Mucosa of stomach (tissue), 1 donor: ENCODE results near the gene KCNC3.
"Not testable (repeated sequence)": the region's sequence is repeated elsewhere in the genome, so short reads cannot be mapped to it uniquely, and the experiment has no call there.

Experiments
- H3K27me3 ChIP-seq: one replicate; pipeline ENCODE4 v1.7.0; 2013; ENCODE audit warnings: mild to moderate bottlenecking, low read length; ENCODE audit not compliant: control insufficient read depth, insufficient read depth
- H3K36me3 ChIP-seq: one replicate; pipeline ENCODE4 v1.7.0; 2013; ENCODE audit warnings: low read length; ENCODE audit not compliant: control insufficient read depth, insufficient read depth
- H3K4me1 ChIP-seq: one replicate; pipeline ENCODE4 v1.7.0; 2013; ENCODE audit warnings: mild to moderate bottlenecking, low read length; ENCODE audit not compliant: control insufficient read depth, insufficient read depth
- H3K4me3 ChIP-seq: one replicate; pipeline ENCODE4 v1.7.0; 2013; ENCODE audit warnings: low read length
- H3K9ac ChIP-seq: one replicate; pipeline ENCODE4 v1.7.0; 2013; ENCODE audit warnings: mild to moderate bottlenecking, low read length, moderate library complexity
- H3K9me3 ChIP-seq: one replicate; pipeline ENCODE4 v1.7.0; 2013; ENCODE audit warnings: mild to moderate bottlenecking, low read length, moderate library complexity; ENCODE audit not compliant: control insufficient read depth
- donor health status: Pancreatic carcinoma.

Gene KCNC3

GRCh38 chr19:50362030-50362412 is 32.8 kb upstream of the KCNC3 start:
- Histone ChIP-seq H3K27me3 (peaks cover 6% of the 10 kb centered on the region), H3K36me3 (no peaks in the 10 kb centered on the region), H3K4me1 (peaks cover 3% of the 10 kb centered on the region), H3K9me3 (no peaks in the 10 kb centered on the region), H3K9ac (no peak overlapping the region), H3K4me3 (no peak overlapping the region)

DNA sequence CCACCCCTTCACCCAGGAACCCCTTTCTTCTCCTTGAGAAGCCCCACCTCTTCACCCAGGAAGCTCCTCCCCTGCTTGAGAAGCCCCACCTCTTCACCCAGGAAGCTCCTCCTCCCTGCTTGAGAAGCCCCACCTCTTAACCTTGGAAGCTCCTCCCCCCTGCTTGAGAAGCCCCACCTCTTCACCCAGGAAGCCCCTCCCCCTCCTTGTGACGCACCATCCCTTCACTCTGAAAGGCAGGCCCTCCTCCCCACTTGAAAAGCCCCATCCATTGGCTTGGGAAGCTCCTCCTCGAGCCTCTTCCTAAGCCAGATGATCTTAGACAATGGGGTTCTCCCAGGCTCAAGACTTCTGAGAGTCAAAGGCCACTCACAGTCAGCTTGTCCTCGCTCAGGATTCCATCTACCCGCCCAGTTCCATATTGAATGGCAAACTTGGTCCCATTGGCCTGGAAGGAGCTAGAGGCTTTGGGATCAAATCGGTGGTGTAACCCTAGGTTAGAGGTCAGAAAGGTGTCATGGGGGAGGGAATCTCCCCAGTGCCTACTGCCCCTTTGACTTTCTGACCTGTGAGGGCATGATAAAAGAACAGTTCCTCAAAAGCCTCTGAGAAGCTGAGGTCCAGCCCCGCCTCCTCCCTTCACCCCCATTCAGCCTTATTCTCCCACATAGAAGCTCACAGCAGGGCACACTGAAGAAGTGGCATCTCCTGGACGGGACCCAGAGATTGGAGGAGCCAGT is 32.3 kb upstream of the KCNC3 start:
- Histone ChIP-seq H3K4me3 (no peak overlapping the region), H3K9me3 (no peaks in the 10 kb centered on the region), H3K27me3 (peaks cover 6% of the 10 kb centered on the region), H3K9ac (no peak overlapping the region), H3K4me1 (peaks cover 4% of the 10 kb centered on the region), H3K36me3 (no peaks in the 10 kb centered on the region)

DNA sequence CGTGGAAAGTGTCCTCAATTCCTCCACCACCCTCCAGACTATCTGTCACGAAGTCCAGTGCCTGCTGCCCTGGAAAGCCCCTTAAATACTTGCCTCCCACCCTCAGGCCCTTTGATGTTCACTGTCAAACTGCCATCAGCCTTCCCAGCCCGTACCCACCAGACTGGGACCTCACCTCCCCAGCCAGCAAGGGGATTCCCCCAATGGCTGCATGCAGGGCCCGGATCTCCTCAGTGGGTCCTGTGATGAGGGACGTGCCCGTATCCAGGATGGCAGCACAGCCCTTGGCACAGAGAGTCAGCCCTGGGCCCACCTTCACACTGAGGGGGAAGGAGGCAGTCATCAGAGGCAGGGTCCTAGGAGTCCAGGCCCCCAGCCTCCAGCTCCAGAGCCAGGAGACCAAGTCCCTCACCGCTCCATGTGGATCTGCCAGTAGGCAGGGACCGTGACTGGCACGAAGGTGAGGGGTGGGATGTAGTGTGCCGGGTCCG is 30.2 kb upstream of the KCNC3 start:
- Histone ChIP-seq H3K36me3 (no peaks in the 10 kb centered on the region), H3K4me1 (peaks cover 4% of the 10 kb centered on the region), H3K4me3 (no peak overlapping the region), H3K27me3 (peaks cover 6% of the 10 kb centered on the region), H3K9ac (no peak overlapping the region), H3K9me3 (no peaks in the 10 kb centered on the region)

- Histone ChIP-seq H3K36me3 (no peaks in the 10 kb centered on the region), H3K9me3 (no peaks in the 10 kb centered on the region), H3K27me3 (peaks cover 6% of the 10 kb centered on the region), H3K4me1 (peaks cover 4% of the 10 kb centered on the region), H3K9ac (no peak overlapping the region), H3K4me3 (peak overlapping the region; percentile 19)
Measured at GRCh38 chr19:50358483-50359327, 29.5 kb upstream of the KCNC3 start.

DNA sequence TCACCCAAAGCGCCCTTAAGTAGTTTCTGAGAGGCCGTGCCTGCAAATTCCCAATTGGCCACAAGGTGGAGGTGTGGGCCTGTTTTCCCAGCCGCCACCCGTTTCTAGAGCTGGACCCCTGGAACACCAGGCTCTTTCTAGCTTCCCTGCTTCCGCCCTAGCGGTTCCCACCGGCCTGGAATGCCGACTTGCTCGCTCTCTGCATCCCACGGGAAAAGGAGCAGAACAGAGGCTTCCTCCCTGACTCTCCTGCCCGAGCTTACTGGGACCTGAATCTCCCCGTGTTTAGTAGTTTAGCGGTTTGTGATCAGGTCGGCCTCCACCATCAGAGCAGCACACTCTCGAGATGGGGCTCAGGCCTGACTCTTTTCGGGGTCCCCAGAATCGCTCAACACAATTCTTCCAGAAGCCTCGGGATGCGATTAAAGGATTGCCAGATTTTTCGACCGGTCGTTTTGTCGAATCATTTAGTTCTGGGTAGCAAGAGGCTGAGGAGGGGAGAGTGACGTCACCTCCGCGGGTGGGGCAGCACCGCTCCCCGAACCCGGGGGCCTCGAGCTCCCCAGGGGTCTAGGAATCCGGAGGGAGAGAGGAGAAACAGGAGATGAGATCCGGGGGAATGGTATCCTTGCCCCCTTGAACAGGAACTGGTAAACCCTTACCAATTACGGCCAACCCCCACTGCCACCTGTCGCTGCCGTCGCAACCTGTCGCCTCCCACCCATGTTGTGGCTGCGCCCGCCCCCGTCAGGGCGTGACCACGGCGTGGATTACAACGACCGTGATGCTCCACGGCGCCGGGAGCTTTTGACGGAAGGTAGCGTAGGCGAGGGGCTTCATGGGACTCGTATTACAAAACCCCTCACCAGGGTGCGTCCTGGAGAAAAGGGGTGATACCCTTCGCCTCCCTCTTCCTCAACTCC is 28.3 kb upstream of the KCNC3 start:
- Histone ChIP-seq H3K4me1 (peaks cover 4% of the 10 kb centered on the region), H3K9ac (peak overlapping the region; percentile 74), H3K9me3 (no peaks in the 10 kb centered on the region), H3K4me3 (peak overlapping the region; percentile 35), H3K36me3 (no peaks in the 10 kb centered on the region), H3K27me3 (peaks cover 6% of the 10 kb centered on the region)

DNA sequence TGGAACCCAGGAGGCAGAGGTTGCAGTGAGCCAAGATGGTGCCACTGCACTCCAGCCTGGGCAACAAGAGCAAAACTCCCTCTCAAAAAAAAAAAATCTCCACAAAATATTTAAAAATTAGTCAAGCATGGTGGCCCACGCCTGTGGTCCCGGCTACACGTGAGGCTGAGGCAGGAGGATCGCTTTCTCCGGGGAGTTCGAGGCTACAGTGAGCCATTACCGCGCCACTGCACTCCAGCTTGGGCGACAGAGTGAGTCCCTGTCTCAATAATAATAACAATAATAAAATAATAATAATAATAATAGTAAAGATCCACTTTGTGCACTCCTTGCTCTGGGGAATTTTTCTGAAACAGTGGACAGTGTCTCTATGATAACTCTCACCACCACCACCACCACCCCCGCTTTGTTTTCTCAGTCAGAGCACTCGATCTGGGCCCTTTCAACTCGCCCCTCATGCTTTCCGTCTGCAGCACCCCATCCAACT is 27.6 kb upstream of the KCNC3 start:
- peaks cover 4% of the 10 kb centered on the region for H3K4me1 ChIP-seq
- H3K27me3 ChIP-seq, result peaks cover 6% of the 10 kb centered on the region
- H3K36me3 ChIP-seq, result no peaks in the 10 kb centered on the region
- no peaks in the 10 kb centered on the region for H3K9me3 ChIP-seq
- H3K9ac ChIP-seq, result no peak overlapping the region
- H3K4me3 ChIP-seq, result peak overlapping the region; percentile 35

DNA sequence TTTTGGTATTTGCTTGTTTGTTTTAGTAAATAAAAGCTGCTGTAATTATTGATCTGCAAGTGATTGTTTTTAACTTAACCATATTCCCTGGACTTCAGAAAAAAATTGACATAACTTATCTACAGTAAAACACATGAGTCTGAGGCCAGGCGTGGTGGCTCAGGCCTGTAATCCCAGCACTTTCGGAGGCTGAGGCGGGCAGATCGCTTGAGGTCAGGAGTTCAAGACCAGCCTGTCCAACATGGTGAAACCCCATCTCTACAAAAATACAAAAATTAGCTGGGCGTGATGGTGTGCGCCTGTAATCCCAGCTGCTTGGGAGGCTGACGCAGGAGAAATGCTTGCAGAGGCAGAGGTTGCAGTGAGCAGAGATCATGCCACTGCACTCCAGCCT is 24.3 kb upstream of the KCNC3 start:
- H3K4me1 ChIP-seq, H3K4me3 ChIP-seq, H3K9me3 ChIP-seq, H3K27me3 ChIP-seq, H3K9ac ChIP-seq, H3K36me3 ChIP-seq: not testable (repeated sequence)

- H3K9ac ChIP-seq, result no peak overlapping the region
- no peak overlapping the region for H3K4me3 ChIP-seq
- H3K36me3 ChIP-seq, result no peaks in the 10 kb centered on the region
- peaks cover 3% of the 10 kb centered on the region for H3K4me1 ChIP-seq
- H3K27me3 ChIP-seq, result peaks cover 2% of the 10 kb centered on the region
- no peaks in the 10 kb centered on the region for H3K9me3 ChIP-seq
Measured at GRCh38 chr19:50352242-50352641, 23.1 kb upstream of the KCNC3 start.

DNA sequence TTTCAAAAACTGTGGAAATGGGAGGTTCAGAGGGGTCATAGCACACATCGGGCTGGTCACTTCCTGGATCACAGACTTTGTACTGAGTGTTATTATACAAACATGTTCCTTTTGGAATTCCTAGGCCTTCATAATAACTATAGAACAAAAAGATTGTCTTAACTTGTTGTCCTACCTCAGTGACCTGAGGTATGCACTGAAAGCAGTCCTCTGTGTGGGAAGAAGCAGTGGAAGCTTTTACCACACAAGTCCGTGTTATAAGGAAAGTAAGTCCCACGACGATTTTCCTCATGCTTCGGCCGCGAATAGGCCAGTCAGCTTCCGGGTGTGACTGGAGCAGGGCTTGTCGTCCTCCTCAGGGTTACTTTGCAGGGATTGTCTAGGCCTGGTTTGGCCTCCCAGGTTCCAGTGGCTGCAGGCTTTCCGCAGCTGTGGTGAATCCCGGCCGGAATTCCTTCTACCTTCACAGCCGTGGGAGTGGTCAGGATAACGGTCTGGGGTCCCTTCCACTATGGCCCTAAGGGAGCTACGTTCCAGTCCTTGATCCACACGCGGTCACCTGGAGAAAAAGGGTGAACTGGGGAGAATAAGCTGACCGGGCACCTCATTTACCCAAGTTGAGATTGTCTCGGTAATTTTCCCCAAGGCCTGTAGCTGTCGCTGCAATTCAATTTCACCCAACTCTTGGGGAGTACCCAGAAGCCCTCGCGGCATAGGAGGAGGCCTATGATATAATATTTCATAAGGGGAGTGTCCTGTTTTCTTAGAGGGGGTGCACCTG is 20.3 kb upstream of the KCNC3 start:
- Histone ChIP-seq H3K9me3 (no peaks in the 10 kb centered on the region), H3K36me3 (no peaks in the 10 kb centered on the region), H3K9ac (no peak overlapping the region), H3K4me3 (no peak overlapping the region), H3K27me3 (no peaks in the 10 kb centered on the region), H3K4me1 (no peaks in the 10 kb centered on the region)

- H3K27me3 ChIP-seq, H3K9me3 ChIP-seq, H3K9ac ChIP-seq, H3K36me3 ChIP-seq, H3K4me3 ChIP-seq, H3K4me1 ChIP-seq: not testable (repeated sequence)
Measured at GRCh38 chr19:50347089-50347581, 18.0 kb upstream of the KCNC3 start.
